SK-MEL-5 (cell line): ENCODE results near the gene ERC2. TPM values are rescaled to one million over a fixed set of nuclear protein-coding genes. Genes with fewer than 3 reads are reported as not detected.

Experiments
- DNase-seq: peaks from one replicate; pipeline ENCODE4 v3.0.0-alpha.2; 2016; ENCODE audit warnings: low read depth, low spot score
- in situ Hi-C: cut with HindIII; loops from 2 replicates; pipeline ENCODE4 v1.10.0; 2016; ENCODE audit warnings: low sequenced_read_pairs, high pct_unique_total_duplicates, low pct_unique_long_range_greater_than_20kb
- total RNA-seq: library from RNA; depleted of rRNA; stranded (reverse); fragments of >200 nt; shearing (Covaris generic); gene quantifications from 2 replicates; pipeline ENCODE4 v1.2.3, GENCODE V29; 2014

Gene ERC2
- total RNA-seq, 1 experiment from 2014 or later = 0.50 TPM

GRCh38 chr3:56190771-56191305 lies 277.4 kb downstream of the ERC2 start:
- no peak for DNase-seq
- in situ Hi-C loops = no loop called here

- in situ Hi-C loops = no loop called here
Observed at GRCh38 chr3:56190130-56190529, 278.1 kb downstream of the ERC2 start.

GRCh38 chr3:56189536-56189935 lies 278.7 kb downstream of the ERC2 start:
- no peak for DNase-seq
- in situ Hi-C loops = no loop called here

More at GRCh38 chr3:56190130-56190529, 278.1 kb downstream of the ERC2 start:
- no peak for DNase-seq

- DNase-seq = no peak
- in situ Hi-C loops = no loop called here
Observed at GRCh38 chr3:56188201-56188600, 280.1 kb downstream of the ERC2 start.

- in situ Hi-C loops = no loop called here
- DNase-seq = no peak
Observed at GRCh38 chr3:56187051-56187450, 281.2 kb downstream of the ERC2 start.

GRCh38 chr3:56185827-56186226 lies 282.4 kb downstream of the ERC2 start:
- no peak for DNase-seq
- in situ Hi-C loops = no loop called here

GRCh38 chr3:56183529-56183928 lies 284.7 kb downstream of the ERC2 start:
- in situ Hi-C loops = no loop called here
- no peak for DNase-seq

- DNase-seq = no peak
- in situ Hi-C loops = no loop called here
Observed at GRCh38 chr3:56180433-56180832, 287.8 kb downstream of the ERC2 start.

- in situ Hi-C loops = no loop called here
- no peak for DNase-seq
Observed at GRCh38 chr3:56173601-56174000, 294.7 kb downstream of the ERC2 start.

GRCh38 chr3:56164436-56164835 lies 303.8 kb downstream of the ERC2 start:
- in situ Hi-C loops = no loop called here

GRCh38 chr3:56157693-56158362 lies 310.4 kb downstream of the ERC2 start:
- no peak for DNase-seq
- in situ Hi-C loops = no loop called here

More at GRCh38 chr3:56164436-56164835, 303.8 kb downstream of the ERC2 start:
- DNase-seq = no peak

GRCh38 chr3:56154297-56154696 lies 314.0 kb downstream of the ERC2 start:
- in situ Hi-C loops = no loop called here
- DNase-seq = no peak

- in situ Hi-C loops = no loop called here
- DNase-seq = no peak
Observed at GRCh38 chr3:56147354-56147753, 320.9 kb downstream of the ERC2 start.

GRCh38 chr3:56145410-56145809 lies 322.9 kb downstream of the ERC2 start:
- in situ Hi-C loops = no loop called here
- no peak for DNase-seq

GRCh38 chr3:56144805-56145204 lies 323.5 kb downstream of the ERC2 start:
- DNase-seq = no peak
- in situ Hi-C loops = no loop called here

GRCh38 chr3:56137415-56137814 lies 330.9 kb downstream of the ERC2 start:
- no peak for DNase-seq
- in situ Hi-C loops = no loop called here

GRCh38 chr3:56136514-56136913 lies 331.8 kb downstream of the ERC2 start:
- DNase-seq = no peak
- in situ Hi-C loops = no loop called here

- in situ Hi-C loops = no loop called here
- DNase-seq = no peak
Observed at GRCh38 chr3:56135941-56136340, 332.3 kb downstream of the ERC2 start.

GRCh38 chr3:56133423-56133822 lies 334.8 kb downstream of the ERC2 start:
- in situ Hi-C loops = no loop called here
- no peak for DNase-seq
